Measurements from ENCODE around the gene ENC1. TPM values are rescaled to one million over a fixed set of nuclear protein-coding genes. Genes with fewer than 3 reads are reported as not detected.

The ENC1 gene
- total RNA-seq, 2 donors from 2014 or later, result 0.70 to 0.89 TPM

- H3K9me3 ChIP-seq (ENCODE audit: control insufficient read depth, low read length, poor library complexity, severe bottlenecking), result no peaks in the 10 kb centered on the region
- no peak overlapping the region for H3K27ac Mint-ChIP-seq
- peaks cover 5% of the 10 kb centered on the region for H3K36me3 Mint-ChIP-seq (ENCODE audit: low read depth)
- H3K4me3 Mint-ChIP-seq, result no peak overlapping the region
- no peak for ATAC-seq
- DNase-seq, result no peak
- no peaks in the 10 kb centered on the region for H3K4me1 Mint-ChIP-seq
- peaks cover 50% of the 10 kb centered on the region for H3K27me3 Mint-ChIP-seq
Observed at GRCh38 chr5:74603376-74603775, 37.2 kb downstream of the ENC1 start.

GRCh38 chr5:74599148-74599547 lies 41.4 kb downstream of the ENC1 start:
- ATAC-seq (no peak), DNase-seq (no peak)
- H3K4me3 Mint-ChIP-seq, result no peak overlapping the region
- H3K27ac Mint-ChIP-seq, result no peak overlapping the region
- H3K27me3 Mint-ChIP-seq, result peaks cover 69% of the 10 kb centered on the region
- H3K9me3 ChIP-seq (ENCODE audit: control insufficient read depth, low read length, poor library complexity, severe bottlenecking), result no peaks in the 10 kb centered on the region
- no peaks in the 10 kb centered on the region for H3K4me1 Mint-ChIP-seq
- peaks cover 5% of the 10 kb centered on the region for H3K36me3 Mint-ChIP-seq (ENCODE audit: low read depth)

- DNase-seq, result no peak
- H3K9me3 ChIP-seq (ENCODE audit: control insufficient read depth, low read length, poor library complexity, severe bottlenecking), result no peaks in the 10 kb centered on the region
- peaks cover 5% of the 10 kb centered on the region for H3K36me3 Mint-ChIP-seq (ENCODE audit: low read depth)
- H3K4me1 Mint-ChIP-seq, result no peaks in the 10 kb centered on the region
- H3K4me3 Mint-ChIP-seq, result no peak overlapping the region
- H3K27ac Mint-ChIP-seq, result no peak overlapping the region
- no peak for ATAC-seq
- H3K27me3 Mint-ChIP-seq, result peaks cover 69% of the 10 kb centered on the region
Observed at GRCh38 chr5:74598731-74599130, 41.8 kb downstream of the ENC1 start.

GRCh38 chr5:74596927-74597326 lies 43.6 kb downstream of the ENC1 start:
- H3K27ac Mint-ChIP-seq, result no peak overlapping the region
- H3K4me3 Mint-ChIP-seq, result no peak overlapping the region
- H3K9me3 ChIP-seq (ENCODE audit: control insufficient read depth, low read length, poor library complexity, severe bottlenecking), result no peaks in the 10 kb centered on the region
- peaks cover 5% of the 10 kb centered on the region for H3K36me3 Mint-ChIP-seq (ENCODE audit: low read depth)
- ATAC-seq (no peak), DNase-seq (no peak)
- peaks cover 56% of the 10 kb centered on the region for H3K27me3 Mint-ChIP-seq
- no peaks in the 10 kb centered on the region for H3K4me1 Mint-ChIP-seq

GRCh38 chr5:74595143-74595925 lies 45.2 kb downstream of the ENC1 start:
- no peaks in the 10 kb centered on the region for H3K9me3 ChIP-seq (ENCODE audit: control insufficient read depth, low read length, poor library complexity, severe bottlenecking)
- no peak overlapping the region for H3K4me3 Mint-ChIP-seq
- H3K4me1 Mint-ChIP-seq, result no peaks in the 10 kb centered on the region
- ATAC-seq, result no peak
- H3K27me3 Mint-ChIP-seq, result peaks cover 63% of the 10 kb centered on the region
- DNase-seq, result no peak
- no peak overlapping the region for H3K27ac Mint-ChIP-seq
- peaks cover 2% of the 10 kb centered on the region for H3K36me3 Mint-ChIP-seq (ENCODE audit: low read depth)

- Mint-ChIP-seq H3K36me3 (ENCODE audit: low read depth) (peaks cover 2% of the 10 kb centered on the region), H3K27me3 (peaks cover 58% of the 10 kb centered on the region), H3K27ac (no peak overlapping the region), H3K4me1 (no peaks in the 10 kb centered on the region), H3K4me3 (no peak overlapping the region)
- ATAC-seq, result no peak
- H3K9me3 ChIP-seq (ENCODE audit: control insufficient read depth, low read length, poor library complexity, severe bottlenecking), result no peaks in the 10 kb centered on the region
- no peak for DNase-seq
Observed at GRCh38 chr5:74594137-74595040, 46.1 kb downstream of the ENC1 start.

GRCh38 chr5:74589204-74590056 lies 51.1 kb downstream of the ENC1 start:
- H3K4me3 Mint-ChIP-seq, result no peak overlapping the region
- peaks cover 8% of the 10 kb centered on the region for H3K4me1 Mint-ChIP-seq
- DNase-seq (no peak), ATAC-seq (no peak)
- H3K27me3 Mint-ChIP-seq, result peaks cover 26% of the 10 kb centered on the region
- H3K27ac Mint-ChIP-seq, result no peak overlapping the region
- H3K9me3 ChIP-seq (ENCODE audit: control insufficient read depth, low read length, poor library complexity, severe bottlenecking), result no peaks in the 10 kb centered on the region
- peaks cover 2% of the 10 kb centered on the region for H3K36me3 Mint-ChIP-seq (ENCODE audit: low read depth)

GRCh38 chr5:74588415-74588814 lies 52.1 kb downstream of the ENC1 start:
- Mint-ChIP-seq H3K27me3 (peaks cover 21% of the 10 kb centered on the region), H3K36me3 (ENCODE audit: low read depth) (peaks cover 2% of the 10 kb centered on the region), H3K27ac (no peak overlapping the region), H3K4me3 (no peak overlapping the region), H3K4me1 (peaks cover 8% of the 10 kb centered on the region)
- DNase-seq (no peak), ATAC-seq (no peak)
- H3K9me3 ChIP-seq (ENCODE audit: control insufficient read depth, low read length, poor library complexity, severe bottlenecking), result no peaks in the 10 kb centered on the region

- H3K27ac Mint-ChIP-seq, result peak overlapping the region; percentile 16
- no peaks in the 10 kb centered on the region for H3K9me3 ChIP-seq (ENCODE audit: control insufficient read depth, low read length, poor library complexity, severe bottlenecking)
- DNase-seq (no peak), ATAC-seq (no peak)
- peaks cover 8% of the 10 kb centered on the region for H3K4me1 Mint-ChIP-seq
- peaks cover 21% of the 10 kb centered on the region for H3K27me3 Mint-ChIP-seq
- peaks cover 2% of the 10 kb centered on the region for H3K36me3 Mint-ChIP-seq (ENCODE audit: low read depth)
- no peak overlapping the region for H3K4me3 Mint-ChIP-seq
Observed at GRCh38 chr5:74587890-74588289, 52.6 kb downstream of the ENC1 start.

GRCh38 chr5:74587300-74587699 lies 53.2 kb downstream of the ENC1 start:
- no peak overlapping the region for H3K4me3 Mint-ChIP-seq
- H3K27me3 Mint-ChIP-seq, result peaks cover 21% of the 10 kb centered on the region
- no peak overlapping the region for H3K27ac Mint-ChIP-seq
- H3K36me3 Mint-ChIP-seq (ENCODE audit: low read depth), result peaks cover 2% of the 10 kb centered on the region
- ATAC-seq (no peak), DNase-seq (no peak)
- H3K9me3 ChIP-seq (ENCODE audit: control insufficient read depth, low read length, poor library complexity, severe bottlenecking), result no peaks in the 10 kb centered on the region
- H3K4me1 Mint-ChIP-seq, result peaks cover 8% of the 10 kb centered on the region

- peaks cover 17% of the 10 kb centered on the region for H3K27me3 Mint-ChIP-seq
- no peak for DNase-seq
- H3K36me3 Mint-ChIP-seq (ENCODE audit: low read depth), result peaks cover 2% of the 10 kb centered on the region
- no peak overlapping the region for H3K4me3 Mint-ChIP-seq
- H3K4me1 Mint-ChIP-seq, result peaks cover 8% of the 10 kb centered on the region
- no peak overlapping the region for H3K27ac Mint-ChIP-seq
- ATAC-seq, result no peak
- H3K9me3 ChIP-seq (ENCODE audit: control insufficient read depth, low read length, poor library complexity, severe bottlenecking), result no peaks in the 10 kb centered on the region
Observed at GRCh38 chr5:74586856-74587255, 53.7 kb downstream of the ENC1 start.

- H3K27ac Mint-ChIP-seq, result no peak overlapping the region
- DNase-seq, result no peak
- ATAC-seq, result no peak
- no peaks in the 10 kb centered on the region for H3K9me3 ChIP-seq (ENCODE audit: control insufficient read depth, low read length, poor library complexity, severe bottlenecking)
- H3K4me1 Mint-ChIP-seq, result peaks cover 18% of the 10 kb centered on the region
- H3K4me3 Mint-ChIP-seq, result peak overlapping the region; percentile 9
- H3K27me3 Mint-ChIP-seq, result no peaks in the 10 kb centered on the region
- no peaks in the 10 kb centered on the region for H3K36me3 Mint-ChIP-seq (ENCODE audit: low read depth)
Observed at GRCh38 chr5:74582853-74583252, 57.7 kb downstream of the ENC1 start.

- H3K4me3 Mint-ChIP-seq, result no peak overlapping the region
- H3K27ac Mint-ChIP-seq, result no peak overlapping the region
- no peak for ATAC-seq
- DNase-seq, result no peak
- H3K4me1 Mint-ChIP-seq, result peaks cover 22% of the 10 kb centered on the region
- no peaks in the 10 kb centered on the region for H3K36me3 Mint-ChIP-seq (ENCODE audit: low read depth)
- H3K27me3 Mint-ChIP-seq, result no peaks in the 10 kb centered on the region
- H3K9me3 ChIP-seq (ENCODE audit: control insufficient read depth, low read length, poor library complexity, severe bottlenecking), result no peaks in the 10 kb centered on the region
Observed at GRCh38 chr5:74581988-74582365, 58.6 kb downstream of the ENC1 start.
